ENCODE results near the gene B4GALT5. TPM values are rescaled to one million over a fixed set of nuclear protein-coding genes. Genes with fewer than 3 reads are reported as not detected.

B4GALT5 gene
- total RNA-seq, 1 donor from 2014 or later: 37.3 TPM

- DNase-seq (ENCODE audit: low read depth): no peak
Observed at GRCh38 chr20:49587111-49587570, 126.5 kb downstream of the B4GALT5 start.

- DNase-seq (ENCODE audit: low read depth): no peak
Observed at GRCh38 chr20:49585585-49586245, 128.0 kb downstream of the B4GALT5 start.

GRCh38 chr20:49584418-49585382, 129.0 kb downstream of the B4GALT5 start:
- DNase-seq (ENCODE audit: low read depth): no peak

GRCh38 chr20:49583669-49584417, 129.8 kb downstream of the B4GALT5 start:
- peak; percentile 76 for DNase-seq (ENCODE audit: low read depth)

GRCh38 chr20:49583343-49583668, 130.4 kb downstream of the B4GALT5 start:
- DNase-seq (ENCODE audit: low read depth): no peak

Other genes with a start within 250 kb of the B4GALT5 start
- 6.1 and 9.0 TPM in 2 replicates for gene KCNB1, start 231.2 kb downstream of the B4GALT5 start, total RNA-seq
- gene PTGIS, start 145.7 kb downstream of the B4GALT5 start, total RNA-seq: 1.2 and 1.5 TPM in 2 replicates
- 8.0 and 9.1 TPM in 2 replicates for gene SLC9A8, start 99.0 kb upstream of the B4GALT5 start, total RNA-seq
- gene SPATA2, start 201.7 kb upstream of the B4GALT5 start, total RNA-seq: 4.1 and 4.8 TPM in 2 replicates
- 87.9 and 107 TPM in 2 replicates for gene RNF114, start 222.5 kb upstream of the B4GALT5 start, total RNA-seq

Measured in myocyte (in vitro differentiated cells).